TTC549 (cell line): ENCODE measurements around the gene FBXO15.
A peak's percentile ranks its signal among the peaks of the same experiment; 100 is the strongest.

ENCODE experiments used
- FAIRE-seq: peaks from 2 replicates; lab custom pipeline; 2012; peaks lifted over from hg19 to GRCh38; lab: Jason Lieb, UNC

FBXO15 gene

GRCh38 chr18:74147779-74148542 is at the start of gene FBXO15, which contains the start of gene TIMM21:
Gene FBXO15, minus strand, starts transcription at chr18:74147834. Its CDS starts 49 bp downstream, at chr18:74147785.
Gene TIMM21, plus strand, starts transcription at chr18:74148523. Its CDS starts 286 bp downstream, at chr18:74148809.
- peak; percentile 88 for FAIRE-seq

GRCh38 chr18:74196220-74197119 is 48.8 kb upstream of the FBXO15 start:
- FAIRE-seq, result peak; percentile 78

- FAIRE-seq, result no peak
Observed at GRCh38 chr18:74194691-74195090, 47.1 kb upstream of the FBXO15 start.

- no peak for FAIRE-seq
Observed at GRCh38 chr18:74191577-74191976, 43.9 kb upstream of the FBXO15 start.

- no peak for FAIRE-seq
Observed at GRCh38 chr18:74190086-74190485, 42.5 kb upstream of the FBXO15 start.

GRCh38 chr18:74186661-74187060 is 39.0 kb upstream of the FBXO15 start:
- no peak for FAIRE-seq

- no peak for FAIRE-seq
Observed at GRCh38 chr18:74185860-74186259, 38.2 kb upstream of the FBXO15 start.

GRCh38 chr18:74184875-74185274 is 37.2 kb upstream of the FBXO15 start:
- no peak for FAIRE-seq

GRCh38 chr18:74183130-74183529 is 35.5 kb upstream of the FBXO15 start:
- FAIRE-seq, result no peak

GRCh38 chr18:74182335-74182734 is 34.7 kb upstream of the FBXO15 start:
- FAIRE-seq, result no peak

GRCh38 chr18:74179623-74180199 is 32.1 kb upstream of the FBXO15 start:
- no peak for FAIRE-seq

- FAIRE-seq, result no peak
Observed at GRCh38 chr18:74178884-74179283, 31.2 kb upstream of the FBXO15 start.

- FAIRE-seq, result no peak
Observed at GRCh38 chr18:74175658-74176057, 28.0 kb upstream of the FBXO15 start.

- FAIRE-seq, result no peak
Observed at GRCh38 chr18:74173434-74173750, 25.8 kb upstream of the FBXO15 start.

GRCh38 chr18:74172697-74173433 is 25.2 kb upstream of the FBXO15 start:
- no peak for FAIRE-seq

- FAIRE-seq, result no peak
Observed at GRCh38 chr18:74171910-74172606, 24.4 kb upstream of the FBXO15 start.

- no peak for FAIRE-seq
Observed at GRCh38 chr18:74166386-74166785, 18.8 kb upstream of the FBXO15 start.

GRCh38 chr18:74163019-74163660 is 15.5 kb upstream of the FBXO15 start:
- no peak for FAIRE-seq

- FAIRE-seq, result no peak
Observed at GRCh38 chr18:74155276-74155675, 7.6 kb upstream of the FBXO15 start.

GRCh38 chr18:74154716-74155115 is 7.1 kb upstream of the FBXO15 start:
- FAIRE-seq, result no peak

- FAIRE-seq, result no peak
Observed at GRCh38 chr18:74153793-74154192, 6.2 kb upstream of the FBXO15 start.
